GM12878 (cell line): Measurements from ENCODE around the gene RORC. TPM values are rescaled to one million over a fixed set of nuclear protein-coding genes. Genes with fewer than 3 reads are reported as not detected.

Source experiments
- ATAC-seq: fragments of 200-7000 bp; cut with Tn5 transposase; 3 replicates; pipeline ENCODE4 v1.9.1; 2020; ENCODE audit warnings: mild to moderate bottlenecking, moderate library complexity
- BruUV-seq: library from RNA; stranded (reverse); fragments of 400-500 nt; replicated peaks from 2 replicates; lab custom pipeline; 2021; lab: Mats Ljungman, UMichigan
- CTCF ChIA-PET: fragments of 300-600 bp; sonication (Branson Sonifier 250); formaldehyde crosslinking; extraction: SDS; loops from one replicate; lab custom pipeline; 2021; ENCODE audit warnings: inconsistent platforms; lab: Yijun Ruan, JAX
- POLR2A ChIA-PET: fragments of 350-600 bp; formaldehyde crosslinking; extraction: SDS; loops from one replicate; lab custom pipeline; 2021; ENCODE audit warnings: inconsistent platforms; lab: Charles Lee
- RAD21 ChIA-PET: fragments of 300-600 bp; sonication (Branson Sonifier 250); formaldehyde crosslinking; loops from one replicate; lab custom pipeline; 2023; ENCODE audit warnings: antibody characterized with exemption; ENCODE audit not compliant: unreplicated experiment; lab: Charles Lee
- SMC1A ChIA-PET: fragments of 300-600 bp; sonication (Branson Sonifier 250); formaldehyde crosslinking; loops from one replicate; lab custom pipeline; 2023; ENCODE audit not compliant: unreplicated experiment, uncharacterized antibody; lab: Charles Lee
- DNase-seq: peaks from one replicate; pipeline ENCODE4 v3.0.0-alpha.2; 2011; ENCODE audit warnings: low read depth, low spot score
- FAIRE-seq: peaks from 3 replicates; lab custom pipeline; 2011; peaks lifted over from hg19 to GRCh38; lab: Jason Lieb, UNC
- H2AFZ ChIP-seq: 2 replicates; pipeline ENCODE4 v1.6.0; 2011; ENCODE audit warnings: low read depth, low read length, control low read depth; ENCODE audit not compliant: control insufficient read depth
- H3K27ac ChIP-seq: 2 replicates; pipeline ENCODE4 v1.5.1; 2011; ENCODE audit warnings: control low read depth; ENCODE audit not compliant: control insufficient read depth, insufficient read depth
- H3K27me3 ChIP-seq, 2 experiments: replicated peaks in 1 of 2; 2 replicates each; pipeline versions ENCODE4 v1.6.0 to v1.6.1; 2011; ENCODE audit warnings: low read length in 1 of 2; ENCODE audit not compliant: control insufficient read depth in 2 of 2, insufficient read depth in 2 of 2
- H3K36me3 ChIP-seq, 2 experiments: 2 replicates each; pipeline ENCODE4 v1.5.1; 2011; ENCODE audit warnings: low read length in 1 of 2; ENCODE audit not compliant: control insufficient read depth in 2 of 2, insufficient read depth in 2 of 2
- H3K4me1 ChIP-seq: 2 replicates; pipeline ENCODE4 v1.6.1; 2011; ENCODE audit warnings: mild to moderate bottlenecking, low read length, moderate library complexity, mixed read lengths; ENCODE audit not compliant: control insufficient read depth, insufficient read depth
- H3K4me2 ChIP-seq: 2 replicates; pipeline ENCODE4 v1.6.0; 2011; ENCODE audit warnings: control low read depth; ENCODE audit not compliant: control insufficient read depth, insufficient read depth
- H3K4me3 ChIP-seq: fragments of 200-600 bp; sonication (generic); 2 replicates; pipeline ENCODE4 v1.5.1; 2016
- H3K79me2 ChIP-seq: 2 replicates; pipeline ENCODE4 v1.6.0; 2011; ENCODE audit warnings: low read length; ENCODE audit not compliant: control insufficient read depth, insufficient read depth
- H3K9ac ChIP-seq: 2 replicates; pipeline ENCODE4 v1.8.0; 2011; ENCODE audit warnings: low read length, control low read depth, mixed read lengths; ENCODE audit not compliant: control insufficient read depth, insufficient read depth
- H3K9me3 ChIP-seq: replicated peaks from 3 replicates; pipeline ENCODE4 v1.5.1; 2011; ENCODE audit warnings: mild to moderate bottlenecking, low read length; ENCODE audit not compliant: control insufficient read depth, insufficient read depth
- H4K20me1 ChIP-seq: 2 replicates; pipeline ENCODE4 v1.6.0; 2011; ENCODE audit not compliant: control insufficient read depth, insufficient read depth
- CHD1 ChIP-seq: IDR thresholded peaks from 2 replicates; pipeline ENCODE4 v1.6.1; 2012; ENCODE audit warnings: low read depth, low read length, improper control_type of control experiment
- ESRRA ChIP-seq: IDR thresholded peaks from 2 replicates; pipeline ENCODE4 v1.6.1; 2012; ENCODE audit warnings: mild to moderate bottlenecking, low read length, improper control_type of control experiment
- EZH2 ChIP-seq: IDR thresholded peaks from 2 replicates; pipeline ENCODE4 v1.6.1; 2012; ENCODE audit warnings: low read depth, mild to moderate bottlenecking, control low read depth, inconsistent platforms, low read length, borderline replicate concordance; ENCODE audit not compliant: control insufficient read depth
- HDAC6 ChIP-seq: fragments of 200-600 bp; sonication (generic); IDR thresholded peaks from one replicate; pipeline ENCODE4 v1.8.0; 2017; ENCODE audit warnings: antibody characterized with exemption; ENCODE audit not compliant: unreplicated experiment
- MEF2A ChIP-seq: IDR thresholded peaks from 2 replicates; pipeline ENCODE4 v1.6.1; 2011; ENCODE audit warnings: low read depth, mild to moderate bottlenecking, low read length, moderate library complexity; ENCODE audit not compliant: insufficient read depth
- MXI1 ChIP-seq: fragments of 150-350 bp; IDR thresholded peaks from 2 replicates; pipeline ENCODE4 v1.6.1; 2011; ENCODE audit warnings: low read depth, mild to moderate bottlenecking, inconsistent platforms, low read length, improper control_type of control experiment
- NFIC ChIP-seq: IDR thresholded peaks from 2 replicates; pipeline ENCODE4 v1.6.1; 2012; ENCODE audit warnings: low read depth, mild to moderate bottlenecking, inconsistent platforms, low read length, moderate library complexity
- PML ChIP-seq: IDR thresholded peaks from 2 replicates; pipeline ENCODE4 v1.6.1; 2012; ENCODE audit warnings: low read length, inconsistent platforms
- RBBP5 ChIP-seq: fragments of 200-600 bp; sonication (generic); conservative IDR thresholded peaks from 2 replicates; pipeline ENCODE4 v1.6.1; 2016
- RCOR1 ChIP-seq: conservative IDR thresholded peaks from 2 replicates; pipeline ENCODE4 v1.6.1; 2012; ENCODE audit warnings: low read depth, low read length, improper control_type of control experiment
- RUNX3 ChIP-seq: IDR thresholded peaks from 2 replicates; pipeline ENCODE4 v1.6.1; 2012; ENCODE audit warnings: low read length, inconsistent platforms
- SUPT20H ChIP-seq: IDR thresholded peaks from 2 replicates; pipeline ENCODE4 v1.6.1; 2011; ENCODE audit warnings: low read depth, mild to moderate bottlenecking, low read length, moderate library complexity, borderline replicate concordance; ENCODE audit not compliant: control insufficient read depth
- ZNF24 ChIP-seq: fragments of 450-650 bp; IDR thresholded peaks from 2 replicates; pipeline ENCODE4 v1.6.1; 2017; ENCODE audit warnings: antibody characterized with exemption, mild to moderate bottlenecking
- whole genome bisulfite sequencing: methylation state at CpG from one replicate; pipeline ENCODE4 v1.1.6; 2016; ENCODE audit warnings: low lambda C conversion rate; ENCODE audit not compliant: insufficient replicate concordance, insufficient coverage; ENCODE audit errors: missing lambda C conversion rate; 5-methylcytosine and 5-hydroxymethylcytosine counted together
- in situ Hi-C: fragments of 300-500 bp; cut with MboI; formaldehyde crosslinking; loops from 9 replicates; pipeline ENCODE4 v1.14.3; 2018; ENCODE audit warnings: mixed read lengths
- intact Hi-C: fragments of 100-400 bp; cut with micrococcal nuclease; formaldehyde crosslinking; loops from one replicate; pipeline ENCODE4 v1.14.2; 2022; ENCODE audit not compliant: unreplicated experiment
- polyA plus RNA-seq, 11 experiments: library from polyadenylated mRNA; depleted of rRNA in 4 of 11; unstranded in 6 of 11; stranded (reverse) in 5 of 11; fragments of >200 nt; fragmentation: Nextera tagmentation in 4 of 11; fragmentation: Illumina TruSeq in 1 of 11; extraction: Ambion mirVana in 4 of 11; extraction: Trizol in 1 of 11; gene quantifications; 1 replicate in 1 of 11; 2 replicates in 10 of 11; pipeline versions ENCODE4 v1.2.1 to v1.2.3, GENCODE V29; 2011 to 2016; ENCODE audit warnings: inconsistent platforms in 2 of 11, missing spikeins in 2 of 11, low read depth in 1 of 11
- total RNA-seq, 4 experiments: library from RNA; depleted of rRNA in 3 of 4; stranded (reverse); fragments of >200 nt in 3 of 4; fragmentation: Illumina TruSeq in 1 of 4; extraction: Trizol in 1 of 4; gene quantifications; 2 replicates each; pipeline versions ENCODE4 v1.2.1 to v1.2.3, GENCODE V29; 2013 to 2021
- TF ChIP-seq, protein P1 (sequence below): fragments of 450-650 bp; IDR thresholded peaks from 2 replicates; pipeline ENCODE4 v1.6.1; 2014; ENCODE audit warnings: mild to moderate bottlenecking
- TF ChIP-seq, protein P2 (sequence below): fragments of 450-650 bp; IDR thresholded peaks from 2 replicates; pipeline ENCODE4 v1.6.1; 2018; ENCODE audit warnings: borderline replicate concordance, mild to moderate bottlenecking; ENCODE audit not compliant: partially characterized antibody

Gene RORC
- total and polyA plus RNA-seq, 10 of the 15 experiments (the other 5 are each of a cell fraction or from before 2014, with no cell fraction given) = not detected

GRCh38 chr1:151775894-151776664 is 55.5 kb downstream of the RORC start (continued):
- TF ChIP-seq, protein P1, sequence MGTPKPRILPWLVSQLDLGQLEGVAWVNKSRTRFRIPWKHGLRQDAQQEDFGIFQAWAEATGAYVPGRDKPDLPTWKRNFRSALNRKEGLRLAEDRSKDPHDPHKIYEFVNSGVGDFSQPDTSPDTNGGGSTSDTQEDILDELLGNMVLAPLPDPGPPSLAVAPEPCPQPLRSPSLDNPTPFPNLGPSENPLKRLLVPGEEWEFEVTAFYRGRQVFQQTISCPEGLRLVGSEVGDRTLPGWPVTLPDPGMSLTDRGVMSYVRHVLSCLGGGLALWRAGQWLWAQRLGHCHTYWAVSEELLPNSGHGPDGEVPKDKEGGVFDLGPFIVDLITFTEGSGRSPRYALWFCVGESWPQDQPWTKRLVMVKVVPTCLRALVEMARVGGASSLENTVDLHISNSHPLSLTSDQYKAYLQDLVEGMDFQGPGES = no peak
- TF ChIP-seq, protein P2, sequence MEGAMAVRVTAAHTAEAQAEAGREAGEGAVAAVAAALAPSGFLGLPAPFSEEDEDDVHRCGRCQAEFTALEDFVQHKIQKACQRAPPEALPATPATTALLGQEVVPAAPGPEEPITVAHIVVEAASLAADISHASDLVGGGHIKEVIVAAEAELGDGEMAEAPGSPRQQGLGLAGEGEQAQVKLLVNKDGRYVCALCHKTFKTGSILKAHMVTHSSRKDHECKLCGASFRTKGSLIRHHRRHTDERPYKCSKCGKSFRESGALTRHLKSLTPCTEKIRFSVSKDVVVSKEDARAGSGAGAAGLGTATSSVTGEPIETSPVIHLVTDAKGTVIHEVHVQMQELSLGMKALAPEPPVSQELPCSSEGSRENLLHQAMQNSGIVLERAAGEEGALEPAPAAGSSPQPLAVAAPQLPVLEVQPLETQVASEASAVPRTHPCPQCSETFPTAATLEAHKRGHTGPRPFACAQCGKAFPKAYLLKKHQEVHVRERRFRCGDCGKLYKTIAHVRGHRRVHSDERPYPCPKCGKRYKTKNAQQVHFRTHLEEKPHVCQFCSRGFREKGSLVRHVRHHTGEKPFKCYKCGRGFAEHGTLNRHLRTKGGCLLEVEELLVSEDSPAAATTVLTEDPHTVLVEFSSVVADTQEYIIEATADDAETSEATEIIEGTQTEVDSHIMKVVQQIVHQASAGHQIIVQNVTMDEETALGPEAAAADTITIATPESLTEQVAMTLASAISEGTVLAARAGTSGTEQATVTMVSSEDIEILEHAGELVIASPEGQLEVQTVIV = no peak
- TF ChIP-seq MEF2A (no peak), CHD1 (no peak), EZH2 (no peak), ESRRA (no peak)

DNA sequence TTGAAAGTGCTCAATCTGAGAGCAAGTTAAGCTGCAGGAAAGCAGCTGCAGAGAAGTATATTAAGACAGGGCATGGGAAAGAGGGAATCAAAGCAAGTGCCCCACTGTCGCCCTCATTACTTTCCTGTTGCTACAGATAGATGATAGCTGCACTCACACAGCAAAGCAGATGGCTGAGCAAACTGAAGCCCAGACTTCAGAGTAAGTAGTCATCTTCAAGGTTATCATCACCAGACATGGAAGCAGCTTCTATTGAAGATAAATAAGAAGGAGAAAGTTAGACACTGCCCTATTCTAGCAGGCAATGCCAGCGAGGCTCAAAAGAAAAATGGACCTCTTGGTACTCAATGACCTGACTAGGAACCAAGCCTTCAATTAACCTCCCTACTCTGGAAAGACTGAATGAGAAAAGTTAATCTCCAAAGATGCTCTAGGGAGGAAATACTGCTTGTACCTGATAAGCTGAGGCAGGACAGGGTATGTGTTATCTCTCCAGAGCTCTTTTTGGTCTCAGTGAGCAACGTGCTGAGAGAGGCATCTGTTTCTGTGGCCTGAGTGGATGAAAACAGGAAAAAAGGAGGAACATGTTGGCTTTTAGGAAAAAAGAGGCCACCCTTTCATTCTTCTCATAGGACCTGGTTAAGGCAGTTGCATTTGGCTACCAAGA is 57.2 kb downstream of the RORC start:
- no TSS peak for BruUV-seq
- Histone ChIP-seq H3K4me3 (no peak overlapping the region), H3K4me2 (no peak overlapping the region), H3K36me3 (no peaks in the 10 kb centered on the region), H3K27ac (no peak overlapping the region), H3K4me1 (no peaks in the 10 kb centered on the region), H3K79me2 (no peaks in the 10 kb centered on the region), H3K27me3 (no peaks in the 10 kb centered on the region), H3K9ac (no peak overlapping the region), H3K9me3 (no peaks in the 10 kb centered on the region), H2AFZ (no peak overlapping the region), H4K20me1 (no peaks in the 10 kb centered on the region)
- ChIA-PET SMC1A (interaction anchor here (1.0 kb wide), 1 partner anchor 15 kb away, joined by 5 read pairs; no protein-coding TSS in a partner anchor), RAD21 (no interaction called here), POLR2A (no interaction called here), CTCF (interaction anchor here (0.6 to 1.4 kb wide), 4 partner anchors 11 to 547 kb away, joined by 3 read pairs; partner anchors contain the start of gene MRPL9)
- no peak for FAIRE-seq
- 21% methylated on average over 3 of the region's 3 CpGs for WGBS
- no peak for DNase-seq
- intact Hi-C loops = no loop called here
- ATAC-seq = no peak
- in situ Hi-C loops = no loop called here
- no peak for TF ChIP-seq NFIC
- TF ChIP-seq HDAC6 = no peak
- no peak for TF ChIP-seq RBBP5
- no peak for TF ChIP-seq RCOR1
- no peak for TF ChIP-seq RUNX3
- TF ChIP-seq SUPT20H = no peak
- TF ChIP-seq MXI1 = no peak
- TF ChIP-seq ZNF24 = no peak
- no peak for TF ChIP-seq PML
